Fibroblast of lung (primary cell): ENCODE results near the gene TBC1D22B.

Experiments used
- CTCF ChIP-seq, 2 donors: IDR thresholded peaks in 1 of 2; conservative IDR thresholded peaks in 1 of 2; 1 replicate in 1 of 2; 2 replicates in 1 of 2; pipeline ENCODE4 v1.5.1; 2011 to 2012; ENCODE audit warnings: low read length in 2 of 2, control low read depth in 1 of 2, inconsistent platforms in 1 of 2, low read depth in 1 of 2, mild to moderate bottlenecking in 1 of 2
- EZH2 ChIP-seq: IDR thresholded peaks from 2 replicates; pipeline ENCODE4 v1.5.1; 2012; ENCODE audit warnings: low read length, control low read depth, mild to moderate bottlenecking; ENCODE audit errors: missing control alignments

- TF ChIP-seq CTCF (conservative IDR thresholded peaks at IDR 0.05 in 1 of 2, IDR thresholded peaks at IDR 0.05 in 1 of 2; ENCODE audit: low read depth in 1 of 2, low read length in 2 of 2) = no peak
- no peak for TF ChIP-seq EZH2
Measured at GRCh38 chr6:37338745-37339255, 81.2 kb downstream of the TBC1D22B start.
